HL-60 (cell line): ENCODE results near the gene SOX18.

ENCODE experiments used
- DNase-seq, 2 experiments: peaks; one replicate each; pipeline ENCODE4 v3.0.0-alpha.2; 2010 to 2020; ENCODE audit warnings: low read depth in 1 of 2, low spot score in 1 of 2
- H3K27ac ChIP-seq: fragments of 250-450 bp; sonication (Bioruptor Pico); replicated peaks from 2 replicates; pipeline ENCODE4 v1.5.1; 2020; ENCODE audit warnings: mild to moderate bottlenecking, moderate library complexity
- H3K27me3 ChIP-seq: fragments of 250-450 bp; sonication (Bioruptor Pico); 2 replicates; pipeline ENCODE4 v1.5.1; 2021; ENCODE audit warnings: mild to moderate bottlenecking, moderate library complexity; ENCODE audit not compliant: insufficient read depth, poor library complexity, severe bottlenecking
- H3K4me3 ChIP-seq: replicated peaks from 2 replicates; pipeline ENCODE4 v1.5.1; 2011; ENCODE audit warnings: mild to moderate bottlenecking, control low read depth, low read length; ENCODE audit not compliant: insufficient read depth
- CTCF ChIP-seq: IDR thresholded peaks from one replicate; pipeline ENCODE4 v1.5.1; 2011; ENCODE audit warnings: low read length, control low read depth, inconsistent platforms; ENCODE audit not compliant: insufficient read depth
- GABPA ChIP-seq: IDR thresholded peaks from 2 replicates; pipeline ENCODE4 v1.6.1; 2012; ENCODE audit warnings: low read depth
- POLR2AphosphoS5 ChIP-seq: IDR thresholded peaks from 2 replicates; pipeline ENCODE4 v1.6.1; 2012; ENCODE audit warnings: low read depth
- REST ChIP-seq: IDR thresholded peaks from 2 replicates; pipeline ENCODE4 v1.6.1; 2012; ENCODE audit warnings: low read depth; ENCODE audit not compliant: insufficient replicate concordance
- SPI1 ChIP-seq: IDR thresholded peaks from 2 replicates; pipeline ENCODE4 v1.6.1; 2012; ENCODE audit warnings: low read depth, mild to moderate bottlenecking, borderline replicate concordance

SOX18 gene

GRCh38 chr20:64077094-64077493 is 27.7 kb upstream of the SOX18 start:
- TF ChIP-seq REST (no peak), SPI1 (peak; percentile 98), POLR2AphosphoS5 (peak; percentile 30), CTCF (no peak), GABPA (peak; percentile 67)
- H3K27me3 ChIP-seq = no peaks in the 10 kb centered on the region
- peak overlapping the region; percentile 83 for H3K4me3 ChIP-seq
- peak overlapping the region; percentile 97 for H3K27ac ChIP-seq
- DNase-seq = peak; percentile 79 to 94

DNA sequence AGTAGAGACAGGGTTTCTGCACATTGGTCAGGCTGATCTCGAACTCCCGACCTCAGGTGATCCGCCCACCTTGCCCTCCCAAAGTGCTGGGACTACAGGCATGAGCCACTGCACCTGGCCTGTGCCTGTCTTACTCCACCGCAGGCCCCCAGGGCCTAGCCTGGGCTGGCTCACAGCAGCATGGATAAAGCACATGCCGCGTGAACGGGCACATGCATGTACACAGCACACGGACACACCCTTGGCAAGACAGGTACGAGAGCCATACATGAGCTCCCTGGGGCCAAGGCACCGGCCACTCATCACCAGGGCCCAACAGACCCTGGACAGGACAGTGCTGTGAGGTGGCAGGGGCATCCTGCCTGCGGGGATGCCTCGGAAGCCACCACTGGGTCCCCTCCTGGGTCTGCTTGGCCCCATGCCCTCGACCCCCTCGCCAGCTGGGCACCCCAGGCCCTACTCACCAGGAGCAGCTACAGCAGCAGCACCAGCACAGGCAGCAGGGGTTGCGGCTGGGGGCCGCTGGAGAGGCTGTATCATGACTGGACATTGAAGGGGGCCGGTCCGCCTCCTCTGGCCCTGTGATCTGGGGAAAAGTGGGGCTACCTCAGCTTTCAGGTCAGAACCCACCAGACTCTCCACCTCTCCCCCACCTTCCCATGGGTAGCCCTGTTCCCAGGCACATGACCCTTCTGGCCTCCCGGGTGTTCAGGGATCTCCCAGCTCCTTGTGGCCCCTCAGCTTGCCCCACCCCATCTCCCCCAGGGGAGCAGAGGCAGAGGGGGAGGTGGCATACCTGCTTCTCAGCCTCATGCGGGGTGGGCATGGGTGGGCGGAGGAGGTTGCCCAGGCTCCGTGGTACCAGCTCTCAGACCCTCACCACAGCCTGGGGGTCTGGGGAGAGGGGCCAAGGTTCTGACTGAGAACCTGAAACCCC is 26.9 kb upstream of the SOX18 start:
- Histone ChIP-seq H3K27me3 (no peaks in the 10 kb centered on the region), H3K4me3 (peak overlapping the region; percentile 83), H3K27ac (peak overlapping the region; percentile 97)
- TF ChIP-seq POLR2AphosphoS5 (no peak; the same call in 1 of the 2 replicates), CTCF (no peak), SPI1 (no peak), REST (no peak), GABPA (no peak)
- DNase-seq = no peak

- Histone ChIP-seq H3K27ac (peak overlapping the region; percentile 97), H3K4me3 (no peak overlapping the region), H3K27me3 (no peaks in the 10 kb centered on the region)
- no peak for DNase-seq
- TF ChIP-seq CTCF (no peak), SPI1 (no peak), REST (no peak), POLR2AphosphoS5 (no peak), GABPA (no peak)
These were observed 26.1 kb upstream of the SOX18 start for GRCh38 chr20:64075556-64075955.
